ENCODE data around the gene SLC46A1.

GRCh38 chr17:28386391-28386790, 19.6 kb downstream of the SLC46A1 start:
- TF ChIP-seq, protein P1, sequence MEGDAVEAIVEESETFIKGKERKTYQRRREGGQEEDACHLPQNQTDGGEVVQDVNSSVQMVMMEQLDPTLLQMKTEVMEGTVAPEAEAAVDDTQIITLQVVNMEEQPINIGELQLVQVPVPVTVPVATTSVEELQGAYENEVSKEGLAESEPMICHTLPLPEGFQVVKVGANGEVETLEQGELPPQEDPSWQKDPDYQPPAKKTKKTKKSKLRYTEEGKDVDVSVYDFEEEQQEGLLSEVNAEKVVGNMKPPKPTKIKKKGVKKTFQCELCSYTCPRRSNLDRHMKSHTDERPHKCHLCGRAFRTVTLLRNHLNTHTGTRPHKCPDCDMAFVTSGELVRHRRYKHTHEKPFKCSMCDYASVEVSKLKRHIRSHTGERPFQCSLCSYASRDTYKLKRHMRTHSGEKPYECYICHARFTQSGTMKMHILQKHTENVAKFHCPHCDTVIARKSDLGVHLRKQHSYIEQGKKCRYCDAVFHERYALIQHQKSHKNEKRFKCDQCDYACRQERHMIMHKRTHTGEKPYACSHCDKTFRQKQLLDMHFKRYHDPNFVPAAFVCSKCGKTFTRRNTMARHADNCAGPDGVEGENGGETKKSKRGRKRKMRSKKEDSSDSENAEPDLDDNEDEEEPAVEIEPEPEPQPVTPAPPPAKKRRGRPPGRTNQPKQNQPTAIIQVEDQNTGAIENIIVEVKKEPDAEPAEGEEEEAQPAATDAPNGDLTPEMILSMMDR (IDR thresholded peaks at IDR 0.05 in 2 of 3, conservative IDR thresholded peaks at IDR 0.05 in 1 of 3; ENCODE audit: control insufficient read depth in 2 of 3, extremely low read depth in 1 of 3, insufficient read depth in 1 of 3, low read depth in 3 of 3, low read length in 3 of 3): no peak
- TF ChIP-seq JUNB (IDR thresholded peaks at IDR 0.05) (no peak), POLR2AphosphoS5 (IDR thresholded peaks at IDR 0.05; ENCODE audit: low read length) (no peak), PAX5 (IDR thresholded peaks at IDR 0.05; ENCODE audit: borderline replicate concordance, low read depth, low read length) (no peak)
